GM21360 (cell line): ENCODE results near the gene TTK.
"Not testable (repeated sequence)": the region's sequence is repeated elsewhere in the genome, so short reads cannot be mapped to it uniquely, and the experiment has no call there.

ENCODE experiments used
- ATAC-seq: cut with Tn5 transposase; IDR thresholded peaks from one replicate; pipeline ENCODE4 v1.9.1; 2021; ENCODE audit warnings: mild to moderate bottlenecking, moderate library complexity; ENCODE audit not compliant: unreplicated experiment

TTK gene

GRCh38 chr6:80021131-80021530 is 16.7 kb downstream of the TTK start:
- ATAC-seq: no peak

GRCh38 chr6:80021591-80021990 is 17.1 kb downstream of the TTK start:
- ATAC-seq: no peak

GRCh38 chr6:80022803-80023202 is 18.4 kb downstream of the TTK start:
- ATAC-seq: no peak

- no peak for ATAC-seq
These were observed 24.1 kb downstream of the TTK start for GRCh38 chr6:80028589-80028988.

- peak; percentile 83 for ATAC-seq
These were observed 25.0 kb downstream of the TTK start for GRCh38 chr6:80029470-80029869.

GRCh38 chr6:80048220-80048619 is 43.8 kb downstream of the TTK start:
- ATAC-seq: not testable (repeated sequence)

- no peak for ATAC-seq
These were observed 56.3 kb downstream of the TTK start for GRCh38 chr6:80060774-80061173.

GRCh38 chr6:80068146-80068545 is 63.7 kb downstream of the TTK start:
- not testable (repeated sequence) for ATAC-seq

- ATAC-seq: not testable (repeated sequence)
These were observed 66.0 kb downstream of the TTK start for GRCh38 chr6:80070431-80070830.

GRCh38 chr6:80077067-80077466 is 72.6 kb downstream of the TTK start:
- no peak for ATAC-seq

GRCh38 chr6:80088637-80089036 is 84.2 kb downstream of the TTK start:
- no peak for ATAC-seq

- ATAC-seq: no peak
These were observed 87.1 kb downstream of the TTK start for GRCh38 chr6:80091506-80091905.
